MM.1S (cell line): ENCODE results near the gene COPS9.

Experiments used
- DNase-seq: peaks from one replicate; pipeline ENCODE4 v3.0.0-alpha.2; 2015
- H2AFZ ChIP-seq: fragments of 300-600 bp; sonication (generic); 2 replicates; pipeline ENCODE4 v1.6.0; 2016; ENCODE audit warnings: antibody characterized with exemption, low read length
- H3F3A ChIP-seq: fragments of 300-600 bp; sonication (generic); 2 replicates; pipeline ENCODE4 v1.6.1; 2016; ENCODE audit warnings: mild to moderate bottlenecking, antibody characterized with exemption, low read length, moderate library complexity, mixed read lengths; ENCODE audit not compliant: insufficient read depth
- H3K27ac ChIP-seq: fragments of 300-600 bp; sonication (generic); 2 replicates; pipeline ENCODE4 v1.5.1; 2016; ENCODE audit warnings: mild to moderate bottlenecking, low read length
- H3K27me3 ChIP-seq: fragments of 300-600 bp; sonication (generic); replicated peaks from 2 replicates; pipeline ENCODE4 v1.6.0; 2016; ENCODE audit warnings: low read length; ENCODE audit not compliant: insufficient read depth
- H3K36me3 ChIP-seq: fragments of 300-600 bp; sonication (generic); replicated peaks from 2 replicates; pipeline ENCODE4 v1.6.1; 2016; ENCODE audit warnings: mild to moderate bottlenecking, low read length, mixed read lengths; ENCODE audit not compliant: insufficient read depth
- H3K4me1 ChIP-seq: fragments of 300-600 bp; sonication (generic); 2 replicates; pipeline ENCODE4 v1.6.1; 2016; ENCODE audit warnings: low read length, mixed read lengths
- H3K4me2 ChIP-seq: fragments of 300-600 bp; sonication (generic); 2 replicates; pipeline ENCODE4 v1.6.0; 2016; ENCODE audit warnings: low read depth, low read length
- H3K4me3 ChIP-seq: fragments of 300-600 bp; sonication (generic); 2 replicates; pipeline ENCODE4 v1.5.1; 2016; ENCODE audit warnings: low read length, mixed read lengths
- H3K79me2 ChIP-seq: fragments of 300-600 bp; sonication (generic); 2 replicates; pipeline ENCODE4 v1.6.1; 2016; ENCODE audit warnings: mixed run types, low read length, mixed read lengths
- H3K9ac ChIP-seq: fragments of 300-600 bp; sonication (generic); 2 replicates; pipeline ENCODE4 v1.6.1; 2016; ENCODE audit warnings: low read length, mixed read lengths
- H3K9me2 ChIP-seq: fragments of 300-600 bp; sonication (generic); replicated peaks from 2 replicates; pipeline ENCODE4 v1.6.1; 2016; ENCODE audit warnings: mild to moderate bottlenecking, low read length, mixed read lengths; ENCODE audit not compliant: insufficient read depth
- H3K9me3 ChIP-seq: fragments of 300-600 bp; sonication (generic); replicated peaks from 2 replicates; pipeline ENCODE4 v1.6.1; 2016; ENCODE audit warnings: mild to moderate bottlenecking, low read length, mixed read lengths; ENCODE audit not compliant: insufficient read depth
- H4K20me1 ChIP-seq: fragments of 300-600 bp; sonication (generic); 2 replicates; pipeline ENCODE4 v1.6.1; 2016; ENCODE audit warnings: mild to moderate bottlenecking, low read length, moderate library complexity, mixed read lengths; ENCODE audit not compliant: insufficient read depth
- EZH2 ChIP-seq: fragments of 300-600 bp; sonication (generic); optimal IDR thresholded peaks from 2 replicates; pipeline ENCODE3; 2017; ENCODE audit warnings: low read depth, mild to moderate bottlenecking, antibody characterized with exemption, low read length, mixed read lengths
- EZH2phosphoT487 ChIP-seq: fragments of 300-600 bp; sonication (generic); IDR thresholded peaks from 2 replicates; pipeline ENCODE4 v1.6.1; 2018; ENCODE audit warnings: antibody characterized with exemption, low read length
- TF ChIP-seq, protein P1 (sequence below): fragments of 300-600 bp; sonication (generic); IDR thresholded peaks from 2 replicates; pipeline ENCODE4 v1.5.1; 2016; ENCODE audit warnings: antibody characterized with exemption, low read length, mixed read lengths

COPS9 gene

DNA sequence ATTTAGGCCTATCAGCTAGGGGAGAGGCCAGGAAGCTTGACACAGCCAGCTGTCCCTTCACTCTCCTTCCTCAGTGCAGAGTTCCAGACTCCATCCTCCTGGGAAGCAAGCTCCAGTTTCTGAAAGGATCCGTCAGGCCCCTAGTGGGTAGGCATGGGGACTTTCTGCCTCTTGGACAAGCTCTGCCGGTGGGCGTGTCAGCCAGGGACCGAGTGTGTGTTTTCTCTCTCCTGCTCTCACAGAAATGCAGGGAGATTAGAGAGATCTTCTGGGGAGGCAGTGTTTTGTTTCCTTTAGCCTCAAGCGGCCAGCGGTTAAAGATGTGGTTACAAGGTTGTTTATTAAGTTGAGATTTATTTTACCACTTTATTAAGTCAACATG is 34.2 kb upstream of the COPS9 start:
- H3K9ac ChIP-seq, result no peak overlapping the region
- TF ChIP-seq, protein P1, sequence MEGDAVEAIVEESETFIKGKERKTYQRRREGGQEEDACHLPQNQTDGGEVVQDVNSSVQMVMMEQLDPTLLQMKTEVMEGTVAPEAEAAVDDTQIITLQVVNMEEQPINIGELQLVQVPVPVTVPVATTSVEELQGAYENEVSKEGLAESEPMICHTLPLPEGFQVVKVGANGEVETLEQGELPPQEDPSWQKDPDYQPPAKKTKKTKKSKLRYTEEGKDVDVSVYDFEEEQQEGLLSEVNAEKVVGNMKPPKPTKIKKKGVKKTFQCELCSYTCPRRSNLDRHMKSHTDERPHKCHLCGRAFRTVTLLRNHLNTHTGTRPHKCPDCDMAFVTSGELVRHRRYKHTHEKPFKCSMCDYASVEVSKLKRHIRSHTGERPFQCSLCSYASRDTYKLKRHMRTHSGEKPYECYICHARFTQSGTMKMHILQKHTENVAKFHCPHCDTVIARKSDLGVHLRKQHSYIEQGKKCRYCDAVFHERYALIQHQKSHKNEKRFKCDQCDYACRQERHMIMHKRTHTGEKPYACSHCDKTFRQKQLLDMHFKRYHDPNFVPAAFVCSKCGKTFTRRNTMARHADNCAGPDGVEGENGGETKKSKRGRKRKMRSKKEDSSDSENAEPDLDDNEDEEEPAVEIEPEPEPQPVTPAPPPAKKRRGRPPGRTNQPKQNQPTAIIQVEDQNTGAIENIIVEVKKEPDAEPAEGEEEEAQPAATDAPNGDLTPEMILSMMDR, result no peak
- TF ChIP-seq EZH2phosphoT487 (no peak), EZH2 (no peak)
- H3K9me3 ChIP-seq, result no peaks in the 10 kb centered on the region
- H3K9me2 ChIP-seq, result no peaks in the 10 kb centered on the region
- H2AFZ ChIP-seq, result no peak overlapping the region
- H3K79me2 ChIP-seq, result no peaks in the 10 kb centered on the region
- H3F3A ChIP-seq, result no peaks in the 10 kb centered on the region
- no peak overlapping the region for H3K4me3 ChIP-seq
- H4K20me1 ChIP-seq, result no peaks in the 10 kb centered on the region
- H3K36me3 ChIP-seq, result no peaks in the 10 kb centered on the region
- DNase-seq, result no peak
- no peaks in the 10 kb centered on the region for H3K4me1 ChIP-seq
- H3K27me3 ChIP-seq, result peaks cover 25% of the 10 kb centered on the region
- H3K27ac ChIP-seq, result no peak overlapping the region
- no peak overlapping the region for H3K4me2 ChIP-seq

DNA sequence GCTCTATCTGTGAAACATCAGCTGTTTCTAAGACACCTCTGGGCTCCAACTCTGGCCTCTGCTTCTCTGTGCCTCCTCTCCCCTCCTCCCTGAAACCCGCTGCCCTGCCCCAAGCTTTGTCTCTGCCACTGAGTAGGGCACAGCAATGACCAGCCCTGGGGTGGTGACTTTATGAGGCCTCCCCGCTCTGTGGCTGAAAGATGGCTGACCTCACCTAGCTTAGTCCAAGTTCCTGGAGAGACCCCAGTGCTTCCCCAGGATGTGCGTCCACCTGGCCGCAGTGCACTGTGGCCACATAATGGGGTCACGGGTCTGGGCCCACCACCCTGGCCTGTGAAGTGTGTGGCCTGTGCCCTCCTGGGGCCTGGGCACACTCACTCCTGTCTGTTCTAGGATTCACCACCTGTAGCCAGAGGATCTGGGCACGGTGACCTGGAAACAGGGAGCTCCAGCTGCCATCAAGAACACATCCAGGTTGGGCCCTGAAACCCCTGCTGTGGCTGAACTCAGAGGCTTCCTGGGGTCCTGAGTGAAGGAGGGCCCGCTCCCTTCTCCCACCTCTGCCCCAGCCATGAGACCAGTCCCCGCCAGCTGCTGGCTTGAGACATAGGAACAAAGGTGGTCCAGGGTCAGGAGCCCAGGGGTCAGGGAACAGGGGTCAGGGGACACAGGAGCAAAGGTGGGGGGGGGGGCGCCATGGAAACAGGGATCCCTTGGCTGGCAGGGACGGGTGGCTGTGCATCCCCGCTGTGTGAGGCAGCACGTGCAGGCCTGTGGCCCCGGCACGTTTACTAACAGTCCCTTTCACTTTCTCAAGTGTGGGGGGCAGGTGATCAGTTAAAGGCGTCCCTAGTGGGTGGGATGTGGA is 33.6 kb upstream of the COPS9 start:
- H3K79me2 ChIP-seq, result no peaks in the 10 kb centered on the region
- no peak overlapping the region for H3K4me2 ChIP-seq
- H3K4me3 ChIP-seq, result no peak overlapping the region
- no peak overlapping the region for H2AFZ ChIP-seq
- no peak overlapping the region for H3K9ac ChIP-seq
- TF ChIP-seq EZH2 (no peak), EZH2phosphoT487 (no peak)
- TF ChIP-seq, protein P1, result no peak
- no peaks in the 10 kb centered on the region for H3K36me3 ChIP-seq
- no peak overlapping the region for H3K27ac ChIP-seq
- peaks cover 25% of the 10 kb centered on the region for H3K27me3 ChIP-seq
- H3K4me1 ChIP-seq, result no peaks in the 10 kb centered on the region
- no peak for DNase-seq
- no peaks in the 10 kb centered on the region for H4K20me1 ChIP-seq
- no peaks in the 10 kb centered on the region for H3K9me2 ChIP-seq
- H3F3A ChIP-seq, result no peaks in the 10 kb centered on the region
- H3K9me3 ChIP-seq, result no peaks in the 10 kb centered on the region

DNA sequence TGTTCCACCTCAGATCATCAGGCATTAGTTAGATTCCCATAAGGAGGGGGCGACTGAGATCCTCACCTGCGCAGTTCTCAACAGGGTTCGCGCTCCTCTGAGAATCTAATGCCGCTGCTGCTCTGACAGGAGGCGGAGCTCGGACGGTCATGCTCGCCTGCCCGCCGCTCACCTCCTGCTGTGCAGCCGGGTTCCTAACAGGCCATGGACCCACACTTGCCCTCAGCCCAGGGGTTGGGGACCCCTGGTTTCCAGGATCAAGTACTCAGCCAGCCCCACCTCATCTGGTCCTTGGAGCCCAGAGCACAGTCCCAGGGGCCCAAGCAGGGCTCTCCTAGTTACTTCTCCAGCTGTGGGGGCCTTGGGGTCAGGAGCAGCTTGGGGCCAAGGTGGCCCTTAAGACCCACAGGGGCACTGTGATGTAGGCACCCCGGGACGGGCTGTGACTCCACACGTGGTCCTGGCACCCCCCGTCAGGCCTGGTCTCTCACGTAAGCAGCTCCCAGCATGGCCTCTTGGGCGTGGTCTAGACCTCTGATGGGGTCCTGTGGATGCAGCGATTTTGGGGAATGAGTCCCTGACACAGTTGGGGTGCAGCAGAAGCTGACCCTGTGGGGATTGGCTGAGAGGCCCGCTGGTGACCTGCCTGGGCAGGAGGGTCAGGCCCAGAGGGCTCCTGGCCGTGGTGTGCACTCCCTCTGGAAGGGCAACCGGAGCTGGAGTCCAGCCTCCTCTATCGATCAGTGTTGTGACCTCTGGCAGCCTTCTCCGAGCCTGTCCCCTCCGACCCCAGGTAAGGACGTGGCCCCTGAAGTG is 32.6 kb upstream of the COPS9 start:
- Histone ChIP-seq H3K4me2 (no peak overlapping the region), H3K27me3 (peaks cover 24% of the 10 kb centered on the region), H3K36me3 (no peaks in the 10 kb centered on the region), H3F3A (no peaks in the 10 kb centered on the region), H3K4me1 (no peaks in the 10 kb centered on the region), H3K4me3 (no peak overlapping the region), H3K27ac (no peak overlapping the region), H3K9me2 (no peaks in the 10 kb centered on the region), H3K79me2 (no peaks in the 10 kb centered on the region), H4K20me1 (no peaks in the 10 kb centered on the region), H2AFZ (no peak overlapping the region), H3K9me3 (no peaks in the 10 kb centered on the region), H3K9ac (no peak overlapping the region)
- DNase-seq, result no peak
- TF ChIP-seq, protein P1, result no peak
- no peak for TF ChIP-seq EZH2
- no peak for TF ChIP-seq EZH2phosphoT487
